Measurements from ENCODE around the gene PET100. TPM values are rescaled to one million over a fixed set of nuclear protein-coding genes. Genes with fewer than 3 reads are reported as not detected.

PET100 gene
- total RNA-seq, 1 experiment from 2014 or later: 126 TPM

- H3K79me2 ChIP-seq (ENCODE audit: insufficient read depth, low read length): peaks cover 17% of the 10 kb centered on the region
Measured at GRCh38 chr19:7637374-7638256, 8.0 kb downstream of the PET100 start.

GRCh38 chr19:7638802-7639465 is 9.3 kb downstream of the PET100 start:
- H3K79me2 ChIP-seq (ENCODE audit: insufficient read depth, low read length): peaks cover 17% of the 10 kb centered on the region
- TF ChIP-seq EGR1 (IDR thresholded peaks at IDR 0.05; ENCODE audit: low read depth) (no peak), CEBPB (IDR thresholded peaks at IDR 0.05; ENCODE audit: low read depth) (no peak), EZH2phosphoT487 (IDR thresholded peaks at IDR 0.05; ENCODE audit: borderline replicate concordance) (no peak)
- no peak for ATAC-seq
- H2AFZ ChIP-seq (ENCODE audit: low read depth, low read length, poor library complexity, severe bottlenecking): no peak overlapping the region
- no peaks in the 10 kb centered on the region for H3K9me2 ChIP-seq (ENCODE audit: insufficient read depth)
- no peak overlapping the region for H3K4me2 ChIP-seq (ENCODE audit: low read length)
- H3K27me3 ChIP-seq (ENCODE audit: insufficient read depth, low read length): no peaks in the 10 kb centered on the region
- H3K36me3 ChIP-seq (ENCODE audit: control insufficient read depth in 1 of 2, insufficient read depth in 2 of 2, low read length in 2 of 2): no peaks in the 10 kb centered on the region; a peak in 1 of 4 replicates
- ChIA-PET POLR2A (interaction anchor here (1.6 kb wide), 1 partner anchor 10 kb away, joined by 6 read pairs; the partner anchor contains the start of genes PET100 and XAB2), RAD21 (ENCODE audit: low non-redundant PET in 1 of 2, low total read pairs in 2 of 2, uncharacterized antibody in 2 of 2, unreplicated experiment in 2 of 2) (no interaction called here), CTCF (no interaction called here)
- DNase-seq (ENCODE audit: low read depth, low spot score): no peak
- H3K9ac ChIP-seq (ENCODE audit: low read length): no peak overlapping the region
- BruUV-seq (replicated peaks): no TSS peak
- H3K9me3 ChIP-seq (ENCODE audit: control insufficient read depth in 1 of 2, insufficient read depth in 1 of 2, low read depth in 1 of 2, low read length in 2 of 2): peaks cover 0 to 4% of the 10 kb centered on the region in 2 experiments; a peak in 1 of 4 replicates
- intact Hi-C loops (cut with micrococcal nuclease): no loop called here
- no peak overlapping the region for H3K27ac ChIP-seq (ENCODE audit: low read depth, low read length)
- no peak overlapping the region for H3K4me3 ChIP-seq (replicated peaks in 1 of 2; ENCODE audit: low read depth in 1 of 2, low read length in 2 of 2)
- peaks cover 8 to 27% of the 10 kb centered on the region in 2 experiments; a peak in 3 of 4 replicates for H3K4me1 ChIP-seq (ENCODE audit: control insufficient read depth in 1 of 2, insufficient read depth in 2 of 2, low read length in 2 of 2)
- no peaks in the 10 kb centered on the region for H4K20me1 ChIP-seq (ENCODE audit: insufficient read depth)

More at GRCh38 chr19:7637374-7638256, 8.0 kb downstream of the PET100 start:
- H3K9me3 ChIP-seq (ENCODE audit: control insufficient read depth in 1 of 2, insufficient read depth in 1 of 2, low read depth in 1 of 2, low read length in 2 of 2): peaks cover 0 to 4% of the 10 kb centered on the region in 2 experiments; a peak in 1 of 4 replicates
- H3K27me3 ChIP-seq (ENCODE audit: insufficient read depth, low read length): no peaks in the 10 kb centered on the region
- H3K27ac ChIP-seq (ENCODE audit: low read depth, low read length): peak overlapping the region; percentile 84
- H4K20me1 ChIP-seq (ENCODE audit: insufficient read depth): no peaks in the 10 kb centered on the region
- RAD21 ChIA-PET (ENCODE audit: low non-redundant PET in 1 of 2, low total read pairs in 2 of 2, uncharacterized antibody in 2 of 2, unreplicated experiment in 2 of 2): no interaction called here
- peak overlapping the region; percentile 94 to 97 for H3K4me3 ChIP-seq (replicated peaks in 1 of 2; ENCODE audit: low read depth in 1 of 2, low read length in 2 of 2)
- POLR2A ChIA-PET: interaction anchor here (1.6 kb wide), 1 partner anchor 8 kb away, joined by 6 read pairs; the partner anchor contains the start of genes PET100 and XAB2
- no peak overlapping the region for H2AFZ ChIP-seq (ENCODE audit: low read depth, low read length, poor library complexity, severe bottlenecking)
- H3K4me1 ChIP-seq (ENCODE audit: control insufficient read depth in 1 of 2, insufficient read depth in 2 of 2, low read length in 2 of 2): peaks cover 8 to 14% of the 10 kb centered on the region in 2 experiments; a peak in 3 of 4 replicates
- TF ChIP-seq SP1 (IDR thresholded peaks at IDR 0.05; ENCODE audit: low read depth) (no peak), EZH2 (IDR thresholded peaks at IDR 0.05) (no peak), EZH2phosphoT487 (IDR thresholded peaks at IDR 0.05; ENCODE audit: borderline replicate concordance) (no peak), SIN3A (IDR thresholded peaks at IDR 0.05; ENCODE audit: low read depth) (no peak; the same call in 1 of the 2 replicates), POLR2AphosphoS5 (IDR thresholded peaks at IDR 0.05; ENCODE audit: low read depth, low read length) (peak; percentile 27; the same call in 1 of the 2 replicates), EGR1 (IDR thresholded peaks at IDR 0.05; ENCODE audit: low read depth) (no peak), JUND (IDR thresholded peaks at IDR 0.05) (no peak), ZFX (IDR thresholded peaks at IDR 0.05) (peak; percentile 40; the same call in 1 of the 2 replicates)
- H3K9ac ChIP-seq (ENCODE audit: low read length): peak overlapping the region; percentile 92
- H3K9me2 ChIP-seq (ENCODE audit: insufficient read depth): no peaks in the 10 kb centered on the region
- ATAC-seq (peak; percentile 53), DNase-seq (ENCODE audit: low read depth, low spot score) (no peak)
- TSS peak; percentile 41 for BruUV-seq (replicated peaks)
- H3K4me2 ChIP-seq (ENCODE audit: low read length): peak overlapping the region; percentile 93
- intact Hi-C loops (cut with micrococcal nuclease): no loop called here
- H3K36me3 ChIP-seq (ENCODE audit: control insufficient read depth in 1 of 2, insufficient read depth in 2 of 2, low read length in 2 of 2): no peaks in the 10 kb centered on the region; a peak in 1 of 4 replicates
- CTCF ChIA-PET: interaction anchor here (1.1 to 1.5 kb wide), 3 partner anchors 43 to 217 kb away, joined by 3 to 6 read pairs (median 5); partner anchors contain the start of gene TRAPPC5
